Effector memory CD8-positive, alpha-beta T cell (primary cell): ENCODE data around the gene TRAF3IP1.
"Not testable (repeated sequence)": the region's sequence is repeated elsewhere in the genome, so short reads cannot be mapped to it uniquely, and the experiment has no call there.

Experiments used
- ATAC-seq: fragments of 150-1000 bp; cut with Tn5 transposase; replicated peaks from 2 replicates; pipeline ENCODE4 v1.10.0; 2021; ENCODE audit warnings: mild to moderate bottlenecking, moderate library complexity
- DNase-seq, 3 experiments: peaks; one replicate each; pipeline ENCODE4 v3.0.0; 2021
- H3K27ac Mint-ChIP-seq, 2 donors: one replicate each; pipeline ENCODE4 v1.8.0; 2022; ENCODE audit warnings: mild to moderate bottlenecking in 2 of 2, mixed read lengths in 2 of 2, moderate library complexity in 2 of 2
- H3K27me3 Mint-ChIP-seq, 2 donors: one replicate each; pipeline ENCODE4 v1.8.0; 2022; ENCODE audit warnings: mixed read lengths in 2 of 2
- H3K36me3 Mint-ChIP-seq: one replicate; pipeline ENCODE4 v1.8.0; 2022; ENCODE audit warnings: mild to moderate bottlenecking, moderate library complexity, mixed read lengths; ENCODE audit not compliant: insufficient read depth
- H3K4me1 Mint-ChIP-seq, 2 donors: one replicate each; pipeline ENCODE4 v1.8.0; 2022; ENCODE audit warnings: low read depth in 2 of 2, mixed read lengths in 2 of 2
- H3K4me3 Mint-ChIP-seq, 2 donors: one replicate each; pipeline ENCODE4 v1.8.0; 2022; ENCODE audit warnings: mild to moderate bottlenecking in 2 of 2, mixed read lengths in 2 of 2, moderate library complexity in 2 of 2
- H3K9me3 Mint-ChIP-seq, 2 donors: one replicate each; pipeline ENCODE4 v1.8.0; 2022; ENCODE audit warnings: mixed read lengths in 2 of 2

The TRAF3IP1 gene

GRCh38 chr2:238308177-238308576 lies 12.1 kb upstream of the TRAF3IP1 start:
- peaks cover 0 to 2% of the 10 kb centered on the region in 2 donors for H3K4me1 Mint-ChIP-seq
- DNase-seq (no peak), ATAC-seq (no peak)
- no peak overlapping the region for H3K4me3 Mint-ChIP-seq
- no peaks in the 10 kb centered on the region for H3K9me3 Mint-ChIP-seq
- H3K27me3 Mint-ChIP-seq: peaks cover 10 to 72% of the 10 kb centered on the region in 2 donors
- no peaks in the 10 kb centered on the region for H3K36me3 Mint-ChIP-seq
- no peak overlapping the region for H3K27ac Mint-ChIP-seq

- H3K4me3 Mint-ChIP-seq, H3K9me3 Mint-ChIP-seq, DNase-seq, H3K4me1 Mint-ChIP-seq, H3K27ac Mint-ChIP-seq, H3K36me3 Mint-ChIP-seq, ATAC-seq: not testable (repeated sequence)
- peaks cover 9 to 54% of the 10 kb centered on the region in 2 donors for H3K27me3 Mint-ChIP-seq
Measured at GRCh38 chr2:238310721-238311120, 9.6 kb upstream of the TRAF3IP1 start.

DNA sequence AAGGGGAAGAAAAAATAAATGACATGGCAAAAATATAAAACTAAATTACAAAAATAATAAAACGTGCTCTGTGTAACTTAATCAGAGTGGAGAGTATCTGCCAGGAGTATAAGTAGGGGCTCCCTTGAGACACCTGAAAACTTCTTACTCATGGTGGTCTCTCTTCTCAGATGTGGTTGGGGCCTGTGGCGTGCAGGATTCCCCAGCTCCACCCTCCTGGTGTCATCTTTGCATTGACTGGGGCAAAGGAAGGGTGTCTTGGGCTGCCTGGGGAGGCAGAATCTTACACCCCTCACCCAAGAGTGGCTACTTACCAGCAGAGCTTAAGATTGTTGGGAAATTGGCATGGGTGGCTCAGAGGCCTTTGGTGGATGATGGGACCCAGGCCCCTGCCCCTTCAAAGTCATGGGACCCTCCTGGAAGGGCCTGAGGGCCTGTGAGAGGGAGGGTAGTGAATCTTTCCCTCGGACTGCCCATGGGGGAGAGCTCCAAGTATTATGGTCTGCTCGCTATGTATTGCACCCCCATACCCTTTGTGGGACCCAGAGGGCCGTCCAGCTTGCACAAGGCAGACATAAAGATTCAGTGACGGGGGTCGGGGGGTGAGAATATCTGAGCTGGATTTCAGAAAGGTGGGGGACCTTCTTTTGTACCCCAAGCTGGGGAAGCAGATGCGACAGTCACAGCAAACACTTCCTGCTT lies 6.9 kb upstream of the TRAF3IP1 start:
- H3K4me1 Mint-ChIP-seq: no peaks in the 10 kb centered on the region
- H3K9me3 Mint-ChIP-seq: no peaks in the 10 kb centered on the region
- H3K27me3 Mint-ChIP-seq: peaks cover 7 to 45% of the 10 kb centered on the region in 2 donors
- ATAC-seq: no peak
- DNase-seq: no peak
- no peak overlapping the region for H3K27ac Mint-ChIP-seq
- no peaks in the 10 kb centered on the region for H3K36me3 Mint-ChIP-seq
- H3K4me3 Mint-ChIP-seq: no peak overlapping the region

DNA sequence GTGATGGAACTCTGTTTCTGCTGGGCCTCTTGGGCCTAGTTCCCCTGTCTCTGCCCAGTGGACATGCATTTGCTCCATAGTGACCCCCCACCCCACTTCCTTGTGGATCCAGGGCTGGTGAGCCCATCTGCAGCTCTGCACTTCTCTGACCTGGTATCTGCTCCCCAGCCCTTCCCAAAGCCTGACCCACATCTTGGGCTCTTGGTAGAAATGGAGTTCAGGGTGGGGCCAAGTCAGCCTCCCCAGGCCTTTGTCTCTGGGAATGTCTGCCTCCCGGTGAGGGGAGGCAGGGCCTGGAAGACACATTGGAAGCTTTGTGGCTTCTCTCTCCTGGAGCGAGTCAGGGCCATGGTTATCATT lies 6.3 kb upstream of the TRAF3IP1 start:
- Mint-ChIP-seq H3K27me3 (peaks cover 7 to 40% of the 10 kb centered on the region in 2 donors), H3K4me1 (no peaks in the 10 kb centered on the region), H3K4me3 (no peak overlapping the region), H3K9me3 (no peaks in the 10 kb centered on the region), H3K27ac (no peak overlapping the region), H3K36me3 (no peaks in the 10 kb centered on the region)
- DNase-seq (no peak), ATAC-seq (no peak)

DNA sequence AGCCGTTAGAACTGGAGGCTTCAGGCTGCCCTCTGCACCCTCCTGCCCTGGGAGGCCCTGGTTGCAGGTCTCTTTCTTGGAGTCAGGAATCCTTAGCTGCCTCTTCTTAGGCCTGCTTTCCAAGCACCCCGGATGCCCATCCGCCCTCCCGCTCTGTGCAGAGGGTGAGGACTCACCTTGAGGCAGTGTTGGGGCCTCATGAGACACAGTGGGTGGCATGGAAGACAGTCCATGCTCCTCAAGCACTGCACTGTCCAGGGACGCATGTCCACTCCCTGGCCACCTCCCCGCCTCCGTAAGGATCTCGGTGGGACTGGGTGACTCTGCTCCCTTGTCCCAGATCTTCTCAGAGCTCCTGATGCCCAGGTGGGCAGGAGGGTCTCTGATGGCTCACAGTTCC lies 5.7 kb upstream of the TRAF3IP1 start:
- ATAC-seq: no peak
- H3K27me3 Mint-ChIP-seq: peaks cover 7 to 34% of the 10 kb centered on the region in 2 donors
- no peaks in the 10 kb centered on the region for H3K9me3 Mint-ChIP-seq
- H3K4me1 Mint-ChIP-seq: no peaks in the 10 kb centered on the region
- DNase-seq: no peak
- H3K4me3 Mint-ChIP-seq: no peak overlapping the region
- H3K27ac Mint-ChIP-seq: no peak overlapping the region
- H3K36me3 Mint-ChIP-seq: peaks cover under 1% of the 10 kb centered on the region

DNA sequence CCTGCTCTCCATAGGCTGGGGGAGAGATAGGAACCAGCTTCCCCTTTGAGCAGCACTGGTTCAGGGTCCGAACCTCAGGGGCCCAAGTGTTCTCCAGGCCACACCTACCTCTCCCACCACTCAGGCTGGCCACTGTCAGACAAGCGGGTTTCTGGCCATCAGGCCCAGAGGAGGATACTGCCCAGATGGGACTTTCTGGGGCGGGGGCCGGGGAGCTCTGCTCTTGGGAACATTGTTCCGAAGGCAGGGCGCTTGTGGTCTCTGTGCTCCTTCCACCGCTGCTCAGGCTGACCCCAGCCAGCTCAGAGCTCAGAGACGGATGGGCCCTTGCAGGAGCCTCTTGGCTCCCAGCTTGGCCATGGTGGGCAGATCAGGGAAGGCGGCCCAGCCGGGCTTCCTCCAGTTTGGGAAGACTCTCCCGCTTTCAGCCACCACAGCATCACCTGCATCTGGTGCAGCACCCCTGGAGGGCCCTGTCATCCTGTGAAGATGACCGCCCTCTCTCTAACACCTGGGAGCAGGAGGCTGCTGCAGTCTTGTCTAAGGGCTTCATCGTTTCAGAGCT lies 5.2 kb upstream of the TRAF3IP1 start:
- Mint-ChIP-seq H3K27ac (no peak overlapping the region), H3K27me3 (peaks cover 7 to 31% of the 10 kb centered on the region in 2 donors), H3K4me3 (no peak overlapping the region), H3K36me3 (peaks cover 6% of the 10 kb centered on the region), H3K4me1 (no peaks in the 10 kb centered on the region), H3K9me3 (no peaks in the 10 kb centered on the region)
- ATAC-seq (no peak), DNase-seq (no peak)

GRCh38 chr2:238320648-238321281 lies 447 bp downstream of the TRAF3IP1 start:
- Mint-ChIP-seq H3K4me1 (peaks cover 7 to 10% of the 10 kb centered on the region in 2 donors), H3K9me3 (no peaks in the 10 kb centered on the region), H3K27me3 (peaks cover 3 to 10% of the 10 kb centered on the region in 2 donors), H3K27ac (no peak overlapping the region), H3K36me3 (peaks cover 7% of the 10 kb centered on the region), H3K4me3 (peak overlapping the region; percentile 73 to 79)
- DNase-seq (no peak), ATAC-seq (peak; percentile 57)

- H3K36me3 Mint-ChIP-seq: peaks cover 7% of the 10 kb centered on the region
- no peak overlapping the region for H3K27ac Mint-ChIP-seq
- peaks cover 0 to 3% of the 10 kb centered on the region in 2 donors for H3K27me3 Mint-ChIP-seq
- DNase-seq (no peak), ATAC-seq (no peak)
- H3K4me1 Mint-ChIP-seq: peaks cover 7 to 10% of the 10 kb centered on the region in 2 donors
- H3K4me3 Mint-ChIP-seq: peak overlapping the region; percentile 65 to 73
- no peaks in the 10 kb centered on the region for H3K9me3 Mint-ChIP-seq
Measured at GRCh38 chr2:238321467-238321866, 1.1 kb downstream of the TRAF3IP1 start.

DNA sequence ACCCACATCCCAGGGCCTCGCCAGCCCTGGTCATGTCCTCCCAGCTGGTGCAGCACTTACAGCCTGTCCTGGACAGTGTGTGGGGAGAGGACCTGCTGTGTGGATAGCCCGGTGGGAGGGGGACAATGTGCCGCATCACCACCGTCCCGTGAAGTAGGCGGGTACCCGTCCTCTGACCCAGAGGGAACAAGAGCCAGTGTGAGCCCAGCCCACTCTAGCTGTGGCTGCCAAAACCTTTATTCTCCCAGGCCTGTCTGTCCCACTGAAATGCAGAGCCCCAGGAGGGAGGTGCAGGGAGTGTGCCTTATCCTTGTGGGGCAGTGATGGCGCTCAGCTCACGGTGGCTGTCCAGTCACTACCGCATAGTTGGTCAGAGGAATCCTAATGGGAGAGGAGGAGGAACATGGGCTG lies 1.7 kb downstream of the TRAF3IP1 start:
- DNase-seq (no peak), ATAC-seq (no peak)
- Mint-ChIP-seq H3K36me3 (peaks cover 7% of the 10 kb centered on the region), H3K27me3 (no peaks in the 10 kb centered on the region), H3K27ac (no peak overlapping the region), H3K9me3 (no peaks in the 10 kb centered on the region), H3K4me1 (peaks cover 7 to 10% of the 10 kb centered on the region in 2 donors), H3K4me3 (peak overlapping the region; percentile 65 to 73)

- not testable (repeated sequence) for H3K9me3 Mint-ChIP-seq, ATAC-seq, H3K4me1 Mint-ChIP-seq, H3K27me3 Mint-ChIP-seq, H3K4me3 Mint-ChIP-seq, DNase-seq
- H3K36me3 Mint-ChIP-seq: peaks cover 11% of the 10 kb centered on the region
- H3K27ac Mint-ChIP-seq: peak overlapping the region in 1 of 2 donors; percentile 46
Measured at GRCh38 chr2:238324248-238324647, 3.9 kb downstream of the TRAF3IP1 start.

GRCh38 chr2:238325694-238326093 lies 5.4 kb downstream of the TRAF3IP1 start:
- DNase-seq: no peak
- ATAC-seq: no peak
- Mint-ChIP-seq H3K9me3 (no peaks in the 10 kb centered on the region), H3K4me3 (no peak overlapping the region), H3K36me3 (peaks cover 4% of the 10 kb centered on the region), H3K27me3 (no peaks in the 10 kb centered on the region), H3K4me1 (peaks cover 7 to 8% of the 10 kb centered on the region in 2 donors), H3K27ac (no peak overlapping the region)

- H3K4me3 Mint-ChIP-seq: no peak overlapping the region
- peaks cover 2 to 3% of the 10 kb centered on the region in 2 donors for H3K4me1 Mint-ChIP-seq
- H3K27ac Mint-ChIP-seq: no peak overlapping the region
- H3K36me3 Mint-ChIP-seq: peaks cover 4% of the 10 kb centered on the region
- H3K9me3 Mint-ChIP-seq: no peaks in the 10 kb centered on the region
- no peak for DNase-seq
- H3K27me3 Mint-ChIP-seq: no peaks in the 10 kb centered on the region
- ATAC-seq: no peak
Measured at GRCh38 chr2:238326801-238327365, 6.6 kb downstream of the TRAF3IP1 start.

GRCh38 chr2:238327751-238328150 lies 7.4 kb downstream of the TRAF3IP1 start:
- ATAC-seq (no peak), DNase-seq (no peak)
- no peak overlapping the region for H3K27ac Mint-ChIP-seq
- peaks cover 0 to under 1% of the 10 kb centered on the region in 2 donors for H3K4me1 Mint-ChIP-seq
- H3K27me3 Mint-ChIP-seq: no peaks in the 10 kb centered on the region
- H3K9me3 Mint-ChIP-seq: no peaks in the 10 kb centered on the region
- no peak overlapping the region for H3K4me3 Mint-ChIP-seq
- H3K36me3 Mint-ChIP-seq: peaks cover 4% of the 10 kb centered on the region

DNA sequence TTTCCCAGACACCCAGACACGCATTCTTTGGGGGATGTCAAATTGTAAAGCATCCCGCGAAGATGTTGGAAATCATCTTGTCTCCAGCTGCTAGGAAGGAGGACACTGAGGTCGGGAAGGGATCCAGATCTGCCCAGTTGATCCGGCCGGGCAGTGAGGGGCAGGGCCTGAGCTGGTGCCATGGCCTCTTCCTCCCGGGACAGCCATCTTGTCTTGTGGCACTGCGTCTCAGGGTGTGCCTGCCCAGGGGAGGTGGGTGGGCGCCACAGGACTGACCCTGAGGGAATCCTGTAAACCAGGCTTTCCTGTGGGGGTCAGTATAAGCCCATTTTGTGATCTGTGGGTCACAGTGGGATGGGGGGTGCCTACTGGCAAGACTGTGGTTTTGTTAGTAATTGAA lies 10.1 kb downstream of the TRAF3IP1 start:
- ATAC-seq (no peak), DNase-seq (no peak)
- Mint-ChIP-seq H3K4me1 (peaks cover 0 to 6% of the 10 kb centered on the region in 2 donors), H3K4me3 (no peak overlapping the region), H3K9me3 (no peaks in the 10 kb centered on the region), H3K27ac (no peak overlapping the region), H3K27me3 (no peaks in the 10 kb centered on the region), H3K36me3 (peaks cover 6% of the 10 kb centered on the region)
